IMR-90 (cell line): Measurements from ENCODE around the gene ENHO. TPM values are rescaled to one million over a fixed set of nuclear protein-coding genes. Genes with fewer than 3 reads are reported as not detected.

Source experiments
- ATAC-seq: fragments of 200-7000 bp; cut with Tn5 transposase; 2 replicates; pipeline ENCODE4 v1.9.1; 2020; ENCODE audit warnings: low read depth, mild to moderate bottlenecking, moderate library complexity
- BruUV-seq: library from RNA; stranded (reverse); fragments of 400-500 nt; replicated peaks from 2 replicates; lab custom pipeline; 2021; lab: Mats Ljungman, UMichigan
- CTCF ChIA-PET: fragments of 300-600 bp; formaldehyde crosslinking; extraction: SDS; loops from one replicate; lab custom pipeline; 2021; ENCODE audit warnings: antibody characterized with exemption; lab: Yijun Ruan, JAX
- POLR2A ChIA-PET: fragments of 300-600 bp; sonication (Branson Sonifier 250); formaldehyde crosslinking; loops from one replicate; lab custom pipeline; 2022; ENCODE audit warnings: antibody characterized with exemption; ENCODE audit not compliant: unreplicated experiment; lab: Charles Lee
- DNase-seq: peaks from one replicate; pipeline ENCODE4 v3.0.0; 2013
- H2AFZ ChIP-seq: replicated peaks from 2 replicates; pipeline ENCODE3; 2013; ENCODE audit warnings: low read length, mild to moderate bottlenecking; ENCODE audit not compliant: poor library complexity
- H2AK5ac ChIP-seq: 2 replicates; pipeline ENCODE4 v1.6.1; 2013; ENCODE audit warnings: low read depth, low read length, inconsistent platforms
- H2AK9ac ChIP-seq: replicated peaks from 2 replicates; pipeline ENCODE3; 2013; ENCODE audit warnings: mild to moderate bottlenecking, low read depth, low read length, moderate library complexity; ENCODE audit not compliant: poor library complexity
- H2BK120ac ChIP-seq: 2 replicates; pipeline ENCODE4 v1.6.1; 2013; ENCODE audit warnings: low read depth, low read length, inconsistent platforms
- H2BK15ac ChIP-seq: 3 replicates; pipeline ENCODE4 v1.6.1; 2013; ENCODE audit warnings: low read depth, low read length, inconsistent platforms
- H2BK20ac ChIP-seq: 2 replicates; pipeline ENCODE4 v1.6.1; 2013; ENCODE audit warnings: low read depth, mild to moderate bottlenecking, inconsistent platforms, low read length, moderate library complexity
- H2BK5ac ChIP-seq: 2 replicates; pipeline ENCODE4 v1.6.1; 2013; ENCODE audit warnings: mild to moderate bottlenecking, low read depth, low read length, inconsistent platforms; ENCODE audit not compliant: poor library complexity, severe bottlenecking
- H3K14ac ChIP-seq: replicated peaks from 2 replicates; pipeline ENCODE4 v1.6.1; 2013; ENCODE audit warnings: low read depth, low read length, inconsistent platforms
- H3K18ac ChIP-seq: 2 replicates; pipeline ENCODE4 v1.6.1; 2013; ENCODE audit warnings: low read depth, low read length, control low read depth
- H3K23ac ChIP-seq: 2 replicates; pipeline ENCODE4 v1.6.1; 2013; ENCODE audit warnings: low read depth, low read length, inconsistent platforms
- H3K27ac ChIP-seq: 2 replicates; pipeline ENCODE4 v1.5.1; 2013; ENCODE audit warnings: mild to moderate bottlenecking, control low read depth, low read length; ENCODE audit not compliant: insufficient read depth
- H3K27me3 ChIP-seq: 2 replicates; pipeline ENCODE4 v1.6.1; 2013; ENCODE audit warnings: low read length; ENCODE audit not compliant: control insufficient read depth, insufficient read depth
- H3K36me3 ChIP-seq: 2 replicates; pipeline ENCODE4 v1.6.1; 2013; ENCODE audit warnings: low read length, mixed read lengths; ENCODE audit not compliant: control insufficient read depth, insufficient read depth
- H3K4ac ChIP-seq: 2 replicates; pipeline ENCODE4 v1.6.1; 2013; ENCODE audit warnings: low read depth, low read length, inconsistent platforms
- H3K4me1 ChIP-seq: 2 replicates; pipeline ENCODE4 v1.6.1; 2013; ENCODE audit warnings: low read length, mixed read lengths; ENCODE audit not compliant: control insufficient read depth, insufficient read depth
- H3K4me2 ChIP-seq: 2 replicates; pipeline ENCODE4 v1.6.1; 2013; ENCODE audit warnings: low read depth, mild to moderate bottlenecking, control low read depth, low read length, moderate library complexity
- H3K4me3 ChIP-seq: 2 replicates; pipeline ENCODE4 v1.5.1; 2013; ENCODE audit warnings: low read depth, mild to moderate bottlenecking, control low read depth, low read length, moderate library complexity; ENCODE audit not compliant: insufficient read depth
- H3K56ac ChIP-seq: 2 replicates; pipeline ENCODE4 v1.6.1; 2013; ENCODE audit warnings: low read length, inconsistent platforms; ENCODE audit not compliant: insufficient read depth; ENCODE audit errors: extremely low read depth
- H3K79me1 ChIP-seq, 2 experiments: 2 replicates each; pipeline ENCODE4 v1.6.1; 2013; ENCODE audit warnings: low read length in 2 of 2, inconsistent platforms in 1 of 2, low read depth in 1 of 2
- H3K9ac ChIP-seq: 2 replicates; pipeline ENCODE4 v1.6.1; 2013; ENCODE audit warnings: low read depth, low read length, control low read depth
- H3K9me1 ChIP-seq: 2 replicates; pipeline ENCODE4 v1.6.1; 2013; ENCODE audit warnings: low read length, inconsistent platforms; ENCODE audit not compliant: insufficient read depth
- H3K9me3 ChIP-seq: 2 replicates; pipeline ENCODE4 v1.6.1; 2013; ENCODE audit warnings: low read length; ENCODE audit not compliant: control insufficient read depth, insufficient read depth
- H4K20me1 ChIP-seq: 2 replicates; pipeline ENCODE4 v1.6.1; 2013; ENCODE audit warnings: low read length, inconsistent platforms; ENCODE audit not compliant: insufficient read depth
- H4K5ac ChIP-seq: 2 replicates; pipeline ENCODE4 v1.6.1; 2013; ENCODE audit warnings: mild to moderate bottlenecking, low read depth, low read length, control low read depth
- H4K8ac ChIP-seq, 2 experiments: 2 replicates each; pipeline ENCODE4 v1.6.1; 2013; ENCODE audit warnings: low read depth in 2 of 2, low read length in 2 of 2, control low read depth in 1 of 2, inconsistent platforms in 1 of 2
- H4K91ac ChIP-seq: 2 replicates; pipeline ENCODE4 v1.6.1; 2013; ENCODE audit warnings: low read depth, low read length, inconsistent platforms; ENCODE audit not compliant: insufficient read depth
- BHLHE40 ChIP-seq: fragments of 150-350 bp; IDR thresholded peaks from 2 replicates; pipeline ENCODE4 v1.6.1; 2016; ENCODE audit warnings: mild to moderate bottlenecking, low read depth, low read length
- CEBPB ChIP-seq: IDR thresholded peaks from 2 replicates; pipeline ENCODE4 v1.6.1; 2012; ENCODE audit warnings: low read depth, low read length, improper control_type of control experiment
- CHD1 ChIP-seq: IDR thresholded peaks from 2 replicates; pipeline ENCODE4 v1.6.1; 2012; ENCODE audit warnings: low read depth, low read length, improper control_type of control experiment
- FOS ChIP-seq: fragments of 150-350 bp; IDR thresholded peaks from 2 replicates; pipeline ENCODE4 v1.6.1; 2016; ENCODE audit warnings: low read depth, low read length
- MAFK ChIP-seq: IDR thresholded peaks from 2 replicates; pipeline ENCODE4 v1.6.1; 2012; ENCODE audit warnings: low read depth, low read length, improper control_type of control experiment
- MAZ ChIP-seq: IDR thresholded peaks from 2 replicates; pipeline ENCODE4 v1.6.1; 2012; ENCODE audit warnings: low read depth, mild to moderate bottlenecking, low read length, improper control_type of control experiment, moderate library complexity, borderline replicate concordance
- MXI1 ChIP-seq: IDR thresholded peaks from 2 replicates; pipeline ENCODE4 v1.6.1; 2012; ENCODE audit warnings: low read depth, mild to moderate bottlenecking, low read length, moderate library complexity, borderline replicate concordance
- NFE2L2 ChIP-seq: fragments of 150-350 bp; IDR thresholded peaks from 2 replicates; pipeline ENCODE4 v1.6.1; 2016; ENCODE audit warnings: low read depth, mild to moderate bottlenecking, low read length
- POLR2A ChIP-seq: IDR thresholded peaks from 2 replicates; pipeline ENCODE4 v1.6.1; 2012; ENCODE audit warnings: mild to moderate bottlenecking, low read depth, low read length
- RAD21 ChIP-seq: IDR thresholded peaks from 2 replicates; pipeline ENCODE4 v1.6.1; 2012; ENCODE audit warnings: low read length, improper control_type of control experiment
- RCOR1 ChIP-seq: IDR thresholded peaks from 2 replicates; pipeline ENCODE4 v1.6.1; 2012; ENCODE audit warnings: mild to moderate bottlenecking, low read length, improper control_type of control experiment; ENCODE audit not compliant: insufficient replicate concordance
- RFX5 ChIP-seq: IDR thresholded peaks from 2 replicates; pipeline ENCODE4 v1.8.0; 2012; ENCODE audit warnings: low read depth, mild to moderate bottlenecking, low read length, moderate library complexity
- SMC3 ChIP-seq: fragments of 150-350 bp; IDR thresholded peaks from 2 replicates; pipeline ENCODE4 v1.6.1; 2016; ENCODE audit warnings: low read depth, mild to moderate bottlenecking, antibody characterized with exemption, low read length, moderate library complexity
- WGBS, 2 experiments: methylation state at CpG; one replicate each; pipeline versions ENCODE4 v1.1.5 to v1.1.7; 2013; ENCODE audit warnings: missing lambda C conversion rate in 2 of 2; ENCODE audit not compliant: insufficient read length in 1 of 2; ENCODE audit errors: extremely low coverage in 2 of 2; 5-methylcytosine and 5-hydroxymethylcytosine counted together
- dilution Hi-C: fragments of 300-500 bp; cut with HindIII; formaldehyde crosslinking; loops from one replicate; pipeline ENCODE4 v1.14.3; 2018; ENCODE audit warnings: low sequenced_read_pairs; ENCODE audit not compliant: unreplicated experiment
- in situ Hi-C: fragments of 300-500 bp; cut with MboI; formaldehyde crosslinking; loops from 3 replicates; pipeline ENCODE4 v1.14.3; 2019; ENCODE audit warnings: low sequenced_read_pairs, inconsistent platforms, mixed read lengths
- intact Hi-C: fragments of 100-400 bp; cut with micrococcal nuclease; formaldehyde crosslinking; loops from 2 replicates; pipeline ENCODE4 v1.10.0; 2022
- polyA plus RNA-seq, 3 experiments: library from polyadenylated mRNA; depleted of rRNA; stranded (reverse); fragments of >200 nt; gene quantifications; 2 replicates each; pipeline ENCODE4 v1.2.3, GENCODE V29; 2012; ENCODE audit warnings: low replicate concordance in 1 of 3
- total RNA-seq: library from RNA; depleted of rRNA; stranded (reverse); fragments of >200 nt; gene quantifications from 2 replicates; pipeline ENCODE4 v1.2.3, GENCODE V29; 2012
- TF ChIP-seq, protein P1 (sequence below): fragments of 150-350 bp; IDR thresholded peaks from 2 replicates; pipeline ENCODE4 v1.6.1; 2017; ENCODE audit warnings: mild to moderate bottlenecking, antibody characterized with exemption, low read length, low read depth
- TF ChIP-seq, protein P2 (sequence below): conservative IDR thresholded peaks from 2 replicates; pipeline ENCODE4 v1.5.1; 2012; ENCODE audit warnings: mild to moderate bottlenecking, low read depth, low read length, improper control_type of control experiment
- TF ChIP-seq, protein P3 (sequence below): fragments of 150-350 bp; IDR thresholded peaks from 2 replicates; pipeline ENCODE4 v1.6.1; 2016; ENCODE audit warnings: low read depth, mild to moderate bottlenecking, low read length, moderate library complexity, borderline replicate concordance

Gene ENHO
- total and polyA plus RNA-seq, 2 of the 4 experiments (the other 2 are of a cell fraction), result not detected

DNA sequence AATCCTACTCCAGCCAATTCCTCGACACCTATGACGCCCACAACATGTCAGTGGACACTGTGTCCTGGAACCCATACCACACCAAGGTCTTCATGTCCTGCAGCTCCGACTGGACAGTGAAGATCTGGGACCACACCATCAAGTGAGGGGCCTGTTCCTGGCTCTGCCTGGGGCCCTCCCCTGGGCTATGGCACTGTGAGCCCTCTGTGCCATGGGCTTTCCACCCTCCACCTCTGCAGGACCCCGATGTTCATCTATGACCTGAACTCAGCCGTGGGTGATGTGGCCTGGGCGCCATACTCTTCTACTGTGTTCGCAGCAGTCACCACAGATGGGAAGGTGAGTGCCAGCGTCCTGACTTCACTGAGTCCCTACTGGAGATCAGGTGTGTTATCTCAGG lies 8.4 kb downstream of the ENHO start:
- no TSS peak for BruUV-seq
- Histone ChIP-seq H3K14ac (no peak overlapping the region), H3K4me1 (no peaks in the 10 kb centered on the region), H3K9me3 (no peaks in the 10 kb centered on the region), H3K79me1 (no peaks in the 10 kb centered on the region), H2AK5ac (no peak overlapping the region), H4K91ac (no peak overlapping the region), H4K5ac (no peak overlapping the region), H3K9me1 (no peaks in the 10 kb centered on the region), H3K4me2 (no peak overlapping the region), H3K23ac (no peak overlapping the region), H2BK20ac (no peak overlapping the region), H3K4me3 (no peak overlapping the region), H3K36me3 (no peaks in the 10 kb centered on the region), H3K4ac (no peak overlapping the region), H3K18ac (no peak overlapping the region), H3K56ac (no peak overlapping the region), H2BK15ac (no peak overlapping the region), H2AK9ac (no peak overlapping the region), H2AFZ (no peak overlapping the region), H2BK5ac (no peak overlapping the region), H3K27ac (no peak overlapping the region), H4K20me1 (no peaks in the 10 kb centered on the region), H3K9ac (no peak overlapping the region), H2BK120ac (no peak overlapping the region), H3K27me3 (peaks cover 60% of the 10 kb centered on the region), H4K8ac (no peak overlapping the region)
- ChIA-PET CTCF (no interaction called here), POLR2A (no interaction called here)
- ATAC-seq (no peak), DNase-seq (no peak)
- intact Hi-C loops (no loop called here), in situ Hi-C loops (no loop called here), dilution Hi-C loops (no loop called here)
- TF ChIP-seq NFE2L2 (no peak), CEBPB (no peak), CHD1 (no peak), MAFK (no peak), SMC3 (no peak), RCOR1 (no peak), MXI1 (no peak), RFX5 (no peak), MAZ (no peak), RAD21 (no peak), FOS (no peak), POLR2A (no peak), BHLHE40 (no peak)
- TF ChIP-seq, protein P1, sequence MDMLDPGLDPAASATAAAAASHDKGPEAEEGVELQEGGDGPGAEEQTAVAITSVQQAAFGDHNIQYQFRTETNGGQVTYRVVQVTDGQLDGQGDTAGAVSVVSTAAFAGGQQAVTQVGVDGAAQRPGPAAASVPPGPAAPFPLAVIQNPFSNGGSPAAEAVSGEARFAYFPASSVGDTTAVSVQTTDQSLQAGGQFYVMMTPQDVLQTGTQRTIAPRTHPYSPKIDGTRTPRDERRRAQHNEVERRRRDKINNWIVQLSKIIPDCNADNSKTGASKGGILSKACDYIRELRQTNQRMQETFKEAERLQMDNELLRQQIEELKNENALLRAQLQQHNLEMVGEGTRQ, result no peak
- TF ChIP-seq, protein P2, sequence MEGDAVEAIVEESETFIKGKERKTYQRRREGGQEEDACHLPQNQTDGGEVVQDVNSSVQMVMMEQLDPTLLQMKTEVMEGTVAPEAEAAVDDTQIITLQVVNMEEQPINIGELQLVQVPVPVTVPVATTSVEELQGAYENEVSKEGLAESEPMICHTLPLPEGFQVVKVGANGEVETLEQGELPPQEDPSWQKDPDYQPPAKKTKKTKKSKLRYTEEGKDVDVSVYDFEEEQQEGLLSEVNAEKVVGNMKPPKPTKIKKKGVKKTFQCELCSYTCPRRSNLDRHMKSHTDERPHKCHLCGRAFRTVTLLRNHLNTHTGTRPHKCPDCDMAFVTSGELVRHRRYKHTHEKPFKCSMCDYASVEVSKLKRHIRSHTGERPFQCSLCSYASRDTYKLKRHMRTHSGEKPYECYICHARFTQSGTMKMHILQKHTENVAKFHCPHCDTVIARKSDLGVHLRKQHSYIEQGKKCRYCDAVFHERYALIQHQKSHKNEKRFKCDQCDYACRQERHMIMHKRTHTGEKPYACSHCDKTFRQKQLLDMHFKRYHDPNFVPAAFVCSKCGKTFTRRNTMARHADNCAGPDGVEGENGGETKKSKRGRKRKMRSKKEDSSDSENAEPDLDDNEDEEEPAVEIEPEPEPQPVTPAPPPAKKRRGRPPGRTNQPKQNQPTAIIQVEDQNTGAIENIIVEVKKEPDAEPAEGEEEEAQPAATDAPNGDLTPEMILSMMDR, result no peak
- TF ChIP-seq, protein P3, sequence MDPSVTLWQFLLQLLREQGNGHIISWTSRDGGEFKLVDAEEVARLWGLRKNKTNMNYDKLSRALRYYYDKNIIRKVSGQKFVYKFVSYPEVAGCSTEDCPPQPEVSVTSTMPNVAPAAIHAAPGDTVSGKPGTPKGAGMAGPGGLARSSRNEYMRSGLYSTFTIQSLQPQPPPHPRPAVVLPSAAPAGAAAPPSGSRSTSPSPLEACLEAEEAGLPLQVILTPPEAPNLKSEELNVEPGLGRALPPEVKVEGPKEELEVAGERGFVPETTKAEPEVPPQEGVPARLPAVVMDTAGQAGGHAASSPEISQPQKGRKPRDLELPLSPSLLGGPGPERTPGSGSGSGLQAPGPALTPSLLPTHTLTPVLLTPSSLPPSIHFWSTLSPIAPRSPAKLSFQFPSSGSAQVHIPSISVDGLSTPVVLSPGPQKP, result no peak
- 27% methylated on average over 2 of the region's 8 CpGs; no CpG with 5 or more reads in 1 of the 2 experiments for WGBS, 2 experiments
